Measurements from ENCODE around the gene PAK3. TPM values are rescaled to one million over a fixed set of nuclear protein-coding genes. Genes with fewer than 3 reads are reported as not detected.

The PAK3 gene
- total RNA-seq, 1 experiment from 2014 or later, result 7.5 TPM

GRCh38 chrX:111200327-111200726 is 104.3 kb downstream of the PAK3 start:
- no peak overlapping the region for H2BK15ac ChIP-seq (ENCODE audit: low read depth, low read length)
- H4K8ac ChIP-seq (replicated peaks; ENCODE audit: insufficient read length, low read depth, low read length), result no peak overlapping the region
- H3K9ac ChIP-seq (ENCODE audit: extremely low read depth, insufficient read length, low read length), result no peak overlapping the region
- no peaks in the 10 kb centered on the region for H3K79me1 ChIP-seq (ENCODE audit: insufficient read depth, low read depth, low read length, poor library complexity, severe bottlenecking)
- peaks cover 0 to 8% (median 6%) of the 10 kb centered on the region in 3 experiments; a peak in 4 of 7 replicates for H3K36me3 Mint-ChIP-seq (ENCODE audit: insufficient read depth in 1 of 3, low read depth in 3 of 3)
- H3K4me1 Mint-ChIP-seq, result 0 out of 4 replicates have a peak, but pooled peaks cover 0 to 6% of the 10 kb centered on the region in 2 experiments
- no peak overlapping the region for H3K23ac ChIP-seq (ENCODE audit: insufficient read length, low read depth, low read length)
- H3K4me3 Mint-ChIP-seq, result no peak overlapping the region
- TF ChIP-seq CTCF (conservative IDR thresholded peaks at IDR 0.05), result no peak
- H4K5ac ChIP-seq (ENCODE audit: insufficient read length, low read depth, low read length), result no peak overlapping the region
- no peaks in the 10 kb centered on the region for H4K20me1 ChIP-seq (ENCODE audit: control insufficient read depth, insufficient read depth, insufficient read length)
- H3K79me2 ChIP-seq (ENCODE audit: insufficient read depth, low read length), result no peaks in the 10 kb centered on the region
- no peak overlapping the region for H4K91ac ChIP-seq (ENCODE audit: insufficient read length, low read depth, low read length)
- no peak for DNase-seq
- no peaks in the 10 kb centered on the region; the same call in 1 of the 2 replicates for H3K27me3 Mint-ChIP-seq (ENCODE audit: low read depth)
- no peak overlapping the region for H3K27ac Mint-ChIP-seq
- H3T11ph ChIP-seq (ENCODE audit: low read length), result no peak overlapping the region
- no peak overlapping the region for H2BK120ac ChIP-seq (ENCODE audit: low read depth, low read length, poor library complexity, severe bottlenecking)
- no peaks in the 10 kb centered on the region for H3K23me2 ChIP-seq (ENCODE audit: insufficient read length, low read depth, low read length, poor library complexity, severe bottlenecking)
- no peaks in the 10 kb centered on the region for H3K4me1 ChIP-seq (ENCODE audit: insufficient read depth, low read length)
- H3K4me2 ChIP-seq (ENCODE audit: insufficient read depth, insufficient read length, low read length), result no peak overlapping the region
- no peak overlapping the region for H2BK5ac ChIP-seq (ENCODE audit: insufficient read length, low read length)
- no peaks in the 10 kb centered on the region for H3K9me3 ChIP-seq (ENCODE audit: control insufficient read depth, low read depth, low read length)
- H3K9me3 Mint-ChIP-seq, result no peaks in the 10 kb centered on the region
- no peak overlapping the region for H3K18ac ChIP-seq (ENCODE audit: insufficient read length, low read depth, low read length)
- H3K27ac ChIP-seq (ENCODE audit: insufficient read length, low read depth, low read length), result no peak overlapping the region
- no peak overlapping the region for H3K56ac ChIP-seq (ENCODE audit: insufficient read length, low read depth, low read length)
- no peak overlapping the region for H2BK12ac ChIP-seq (ENCODE audit: insufficient read length, low read depth, low read length)
- no peak overlapping the region for H2AK5ac ChIP-seq (ENCODE audit: insufficient read length, low read length)
- WGBS (ENCODE audit: extremely low coverage, insufficient read length, low lambda C conversion rate), result no CpG with 5 or more reads among the region's 3 CpGs
- H3K27me3 ChIP-seq (ENCODE audit: insufficient read depth, low read length), result no peaks in the 10 kb centered on the region
- H2BK20ac ChIP-seq (ENCODE audit: low read depth, low read length, poor library complexity, severe bottlenecking), result no peak overlapping the region
- H3K14ac ChIP-seq (ENCODE audit: insufficient read depth, low read length), result no peak overlapping the region
- no peak overlapping the region for H3K4ac ChIP-seq (ENCODE audit: low read depth, low read length)
- no peak overlapping the region for H2AFZ ChIP-seq (ENCODE audit: low read length)
